K562 (cell line): ENCODE measurements around the gene SNX9. TPM values are rescaled to one million over a fixed set of nuclear protein-coding genes. Genes with fewer than 3 reads are reported as not detected.
A peak's percentile ranks its signal among the peaks of the same experiment; 100 is the strongest.

ENCODE experiments used
- ATAC-seq: fragments of 200-7000 bp; cut with Tn5 transposase; 3 replicates; pipeline ENCODE4 v1.9.1; 2020; ENCODE audit warnings: moderate library complexity
- BruUV-seq: library from RNA; stranded (reverse); fragments of 400-500 nt; replicated peaks from 2 replicates; lab custom pipeline; 2021; lab: Mats Ljungman, UMichigan
- CTCF ChIA-PET: fragments of 300-600 bp; formaldehyde crosslinking; extraction: SDS; loops from one replicate; lab custom pipeline; 2021; ENCODE audit warnings: low intra/inter-chr PET ratio; lab: Yijun Ruan, JAX
- POLR2A ChIA-PET: fragments of 300-600, 350-650 bp; sonication (Branson Sonifier 250); formaldehyde crosslinking; extraction: SDS; loops from one replicate; lab custom pipeline; 2021; ENCODE audit warnings: antibody characterized with exemption, inconsistent platforms; lab: Yijun Ruan, JAX
- DNase-seq, 4 experiments: peaks; one replicate each; pipeline versions ENCODE4 v3.0.0 to v3.0.0-alpha.2; 2011 to 2018; ENCODE audit warnings: low spot score in 3 of 4, mixed read lengths in 3 of 4; ENCODE audit errors: extremely low read depth in 1 of 4
- FAIRE-seq: peaks from 2 replicates; lab custom pipeline; 2011; peaks lifted over from hg19 to GRCh38; lab: Jason Lieb, UNC
- H2AFZ ChIP-seq: 2 replicates; pipeline ENCODE4 v1.6.0; 2011; ENCODE audit warnings: low read depth, low read length, control low read depth, inconsistent platforms
- H3K27ac ChIP-seq: fragments of 200-600 bp; 3 replicates; pipeline ENCODE4 v1.8.0; 2011; ENCODE audit warnings: low read depth, mild to moderate bottlenecking, control low read depth, inconsistent platforms, low read length, moderate library complexity, mixed read lengths; ENCODE audit errors: extremely low read depth
- H3K27me3 ChIP-seq, 2 experiments: fragments of 300-600 bp in 1 of 2; 2 replicates in 1 of 2; 3 replicates in 1 of 2; pipeline versions ENCODE4 v1.6.0 to v1.8.0; 2011; ENCODE audit warnings: inconsistent platforms in 2 of 2, low read length in 2 of 2, mild to moderate bottlenecking in 1 of 2, mixed read lengths in 1 of 2, moderate library complexity in 1 of 2; ENCODE audit not compliant: control insufficient read depth in 2 of 2, insufficient read depth in 2 of 2
- H3K36me3 ChIP-seq: fragments of 300-600 bp; 3 replicates; pipeline ENCODE4 v1.8.0; 2011; ENCODE audit warnings: mild to moderate bottlenecking, low read length, inconsistent platforms; ENCODE audit not compliant: control insufficient read depth, insufficient read depth
- H3K4me1 ChIP-seq, 2 experiments: fragments of 200-600 bp in 1 of 2; replicated peaks in 1 of 2; 2 replicates in 1 of 2; 3 replicates in 1 of 2; pipeline versions ENCODE4 v1.5.1 to v1.8.0; 2011; ENCODE audit warnings: inconsistent platforms in 2 of 2, low read length in 2 of 2, mild to moderate bottlenecking in 1 of 2, mixed read lengths in 1 of 2, moderate library complexity in 1 of 2; ENCODE audit not compliant: control insufficient read depth in 2 of 2, insufficient read depth in 2 of 2
- H3K4me2 ChIP-seq: 2 replicates; pipeline ENCODE4 v1.6.1; 2011; ENCODE audit warnings: low read length, control low read depth, inconsistent platforms, mixed read lengths; ENCODE audit not compliant: insufficient read depth
- H3K4me3 ChIP-seq: fragments of 200-600 bp; sonication (generic), shearing (Covaris generic); 2 replicates; pipeline ENCODE4 v1.5.1; 2016; ENCODE audit warnings: control low read depth, inconsistent platforms
- H3K79me2 ChIP-seq: fragments of 200-600 bp; 3 replicates; pipeline ENCODE4 v1.8.0; 2011; ENCODE audit warnings: low read length, inconsistent platforms; ENCODE audit not compliant: control insufficient read depth, insufficient read depth
- H3K9ac ChIP-seq, 2 experiments: 2 replicates each; pipeline versions ENCODE4 v1.6.0 to v1.6.1; 2011; ENCODE audit warnings: low read depth in 2 of 2, low read length in 2 of 2, control low read depth in 1 of 2, inconsistent platforms in 1 of 2, mild to moderate bottlenecking in 1 of 2, mixed read lengths in 1 of 2; ENCODE audit not compliant: insufficient read depth in 1 of 2
- H3K9me1 ChIP-seq: one replicate; pipeline ENCODE4 v1.6.0; 2011; ENCODE audit warnings: inconsistent platforms, mild to moderate bottlenecking, low read length, moderate library complexity; ENCODE audit not compliant: control insufficient read depth, insufficient read depth
- H3K9me3 ChIP-seq: replicated peaks from 2 replicates; pipeline ENCODE4 v1.5.1; 2011; ENCODE audit warnings: low read depth, low read length, inconsistent platforms; ENCODE audit not compliant: control insufficient read depth, insufficient read depth
- H4K20me1 ChIP-seq: replicated peaks from 2 replicates; pipeline ENCODE4 v1.6.1; 2011; ENCODE audit warnings: low read length, inconsistent platforms, mixed read lengths; ENCODE audit not compliant: control insufficient read depth, insufficient read depth
- HMGN3 ChIP-seq: IDR thresholded peaks from 2 replicates; pipeline ENCODE4 v1.6.1; 2011; ENCODE audit warnings: borderline replicate concordance, low read depth, mild to moderate bottlenecking, mixed read lengths, low read length; ENCODE audit not compliant: insufficient read length; ENCODE audit errors: extremely low read depth
- MEIS2 ChIP-seq: fragments of 450-650 bp; IDR thresholded peaks from 2 replicates; pipeline ENCODE4 v1.6.1; 2014; ENCODE audit warnings: mild to moderate bottlenecking; ENCODE audit not compliant: partially characterized antibody
- OTX1 ChIP-seq: fragments of 450-650 bp; formaldehyde crosslinking; IDR thresholded peaks from 2 replicates; pipeline ENCODE4 v1.4.0; 2022; ENCODE audit warnings: mild to moderate bottlenecking
- PBX2 ChIP-seq, 2 experiments: IDR thresholded peaks in 1 of 2; conservative IDR thresholded peaks in 1 of 2; 2 replicates each; pipeline ENCODE4 v1.6.1; 2016; ENCODE audit warnings: low read depth in 2 of 2, mild to moderate bottlenecking in 1 of 2, missing compliant biosample characterization in 1 of 2, missing genetic modification characterization in 1 of 2, moderate library complexity in 1 of 2
- PKNOX1 ChIP-seq: fragments of 450-650 bp; IDR thresholded peaks from 2 replicates; pipeline ENCODE4 v1.6.1; 2016
- POLR3A ChIP-seq: IDR thresholded peaks from 2 replicates; pipeline ENCODE4 v1.6.1; 2011; ENCODE audit warnings: borderline replicate concordance, mild to moderate bottlenecking, moderate library complexity; ENCODE audit not compliant: insufficient read length, insufficient read depth; ENCODE audit errors: extremely low read depth
- ZNF134 ChIP-seq: fragments of 250-450 bp; sonication (Bioruptor Pico); conservative IDR thresholded peaks from 2 replicates; pipeline ENCODE4 v1.4.0; 2020
- ZNF354B ChIP-seq: fragments of 250-450 bp; sonication (Bioruptor Pico); IDR thresholded peaks from 2 replicates; pipeline ENCODE4 v1.4.0; 2020
- ZNF583 ChIP-seq: fragments of 250-450 bp; sonication (Bioruptor Pico); IDR thresholded peaks from 2 replicates; pipeline ENCODE4 v1.4.0; 2020
- in situ Hi-C: fragments of 300-500 bp; cut with MboI; formaldehyde crosslinking; loops from 4 replicates; pipeline ENCODE4 v1.15.0; 2018; ENCODE audit warnings: inconsistent platforms, mixed read lengths
- intact Hi-C: fragments of 100-400 bp; cut with micrococcal nuclease; formaldehyde crosslinking; loops from 2 replicates; pipeline ENCODE4 v1.14.2; 2022
- polyA plus RNA-seq, 8 experiments: library from polyadenylated mRNA; depleted of rRNA in 4 of 8; stranded (reverse) in 5 of 8; unstranded in 3 of 8; fragments of >200 nt; fragmentation: Nextera tagmentation in 2 of 8; fragmentation: Illumina TruSeq in 1 of 8; extraction: Ambion mirVana in 2 of 8; extraction: Trizol in 1 of 8; gene quantifications; 2 replicates each; pipeline versions ENCODE4 v1.2.1 to v1.2.3, GENCODE V29; 2011 to 2014; ENCODE audit warnings: inconsistent platforms in 1 of 8, missing spikeins in 1 of 8
- total RNA-seq, 7 experiments: library from RNA; depleted of rRNA in 6 of 7; stranded (reverse); fragments of >200 nt in 6 of 7; fragmentation: Illumina TruSeq in 2 of 7; extraction: Trizol in 2 of 7; gene quantifications; 2 replicates each; pipeline versions ENCODE4 v1.2.1 to v1.2.3, GENCODE V29; 2011 to 2021; ENCODE audit warnings: low replicate concordance in 1 of 7

The SNX9 gene
- total and polyA plus RNA-seq, 9 of the 15 experiments (the other 6 are each of a cell fraction or from before 2014, with no cell fraction given), result 6.0 to 81.7 (median 57.1) TPM

DNA sequence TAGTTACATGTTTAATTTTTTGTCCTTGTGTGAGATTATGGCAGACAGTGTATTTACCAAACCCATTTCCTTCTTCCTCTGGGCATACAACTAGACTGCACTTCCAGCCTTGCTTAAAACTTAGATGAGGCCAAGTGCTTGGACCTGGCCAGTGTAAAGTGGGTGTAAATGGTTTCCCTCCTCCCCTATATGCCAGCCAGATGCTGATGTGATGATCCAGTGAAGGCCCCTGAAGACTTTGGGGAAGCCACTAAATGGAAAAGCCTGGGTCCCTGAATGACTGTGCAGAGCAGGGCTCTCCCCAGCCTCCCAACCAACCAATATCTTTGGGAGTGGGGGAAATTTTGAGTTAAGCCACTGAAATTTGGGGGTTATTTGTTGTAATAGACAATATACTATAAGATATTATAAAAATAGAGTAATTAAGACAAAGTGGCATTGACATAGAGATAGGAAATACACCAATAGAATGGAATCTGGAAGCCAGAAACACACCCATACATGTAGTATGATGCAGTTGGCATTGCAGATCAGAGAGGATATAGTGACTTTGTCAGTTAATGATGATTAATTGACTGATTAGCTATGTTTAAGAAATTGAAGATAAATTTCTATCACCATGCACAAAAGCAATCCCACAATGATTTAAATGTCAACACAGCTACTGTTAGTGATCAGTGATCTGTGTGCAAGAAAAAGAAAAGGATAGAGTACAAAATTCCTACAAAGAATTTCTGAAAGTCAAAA, 10.4 kb upstream of the SNX9 start:
- ChIA-PET POLR2A (interaction anchor here (1.0 to 1.2 kb wide), 3 partner anchors 9 to 48 kb away, joined by 3 to 7 read pairs (median 4); no protein-coding TSS in a partner anchor), CTCF (no interaction called here)
- Histone ChIP-seq H3K9me3 (peaks cover 9% of the 10 kb centered on the region), H3K79me2 (no peaks in the 10 kb centered on the region), H3K9me1 (no peaks in the 10 kb centered on the region), H3K4me2 (no peak overlapping the region), H3K27ac (peak overlapping the region; percentile 62; the same call in 1 of the 3 replicates), H4K20me1 (no peaks in the 10 kb centered on the region), H3K4me1 (peaks cover 29 to 54% of the 10 kb centered on the region in 2 experiments), H3K9ac (no peak overlapping the region; a peak in 1 of 4 replicates), H2AFZ (peak overlapping the region; percentile 69; the same call in 1 of the 2 replicates), H3K27me3 (no peaks in the 10 kb centered on the region), H3K4me3 (no peak overlapping the region), H3K36me3 (no peaks in the 10 kb centered on the region; the same call in 2 of the 3 replicates)
- no peak for ATAC-seq
- TF ChIP-seq MEIS2 (peak; percentile 40), PKNOX1 (0 out of 2 replicates have a peak, but pooled peaks have one; percentile 4), PBX2 (CRISPR knock-in tag; IDR thresholded peaks at IDR 0.05; ENCODE audit: low read depth) (no peak), PBX2 (tag; conservative IDR thresholded peaks at IDR 0.05; ENCODE audit: low read depth) (peak; percentile 46; the same call in 1 of the 2 replicates), POLR3A (no peak), ZNF134 (CRISPR knock-in tag) (no peak), ZNF354B (CRISPR knock-in tag) (no peak), ZNF583 (CRISPR knock-in tag) (0 out of 2 replicates have a peak, but pooled peaks have one; percentile 19), HMGN3 (no peak), OTX1 (CRISPR knock-in tag) (no peak)
- BruUV-seq, result no TSS peak
- DNase-seq, result no peak
- intact Hi-C loops (no loop called here), in situ Hi-C loops (no loop called here)
- no peak for FAIRE-seq
